Testis (tissue), 3 donors: ENCODE data around the gene DDX17. TPM values are rescaled to one million over a fixed set of nuclear protein-coding genes. Genes with fewer than 3 reads are reported as not detected.

Experiments
- DNase-seq: peaks from one replicate; pipeline ENCODE4 v3.0.0-alpha.2; 2019
- H3K27ac ChIP-seq, 2 donors: fragments of 200-600 bp; sonication (generic); one replicate each; pipeline ENCODE4 v1.5.1; 2019
- H3K27me3 ChIP-seq: fragments of 200-600 bp; sonication (generic); one replicate; pipeline ENCODE4 v1.5.1; 2019
- H3K36me3 ChIP-seq: fragments of 200-600 bp; sonication (generic); one replicate; pipeline ENCODE4 v1.5.1; 2017; ENCODE audit warnings: low read depth; ENCODE audit errors: missing control alignments
- H3K4me1 ChIP-seq: fragments of 200-600 bp; sonication (generic); one replicate; pipeline ENCODE4 v1.5.1; 2019
- H3K4me3 ChIP-seq, 2 donors: fragments of 200-600 bp; sonication (generic); one replicate each; pipeline ENCODE4 v1.5.1; 2017 to 2019
- H3K9me3 ChIP-seq: fragments of 200-600 bp; sonication (generic); one replicate; pipeline ENCODE4 v1.5.1; 2017
- CTCF ChIP-seq, 3 experiments: fragments of 450-650 bp in 2 of 3; fragments of 200-600 bp in 1 of 3; sonication (generic) in 1 of 3; IDR thresholded peaks; one replicate each; pipeline ENCODE4 v1.5.1; 2016 to 2019; ENCODE audit warnings: antibody characterized with exemption in 3 of 3, mild to moderate bottlenecking in 2 of 3, moderate library complexity in 1 of 3
- POLR2A ChIP-seq: fragments of 450-650 bp; IDR thresholded peaks from one replicate; pipeline ENCODE4 v1.6.1; 2017; ENCODE audit warnings: antibody characterized with exemption, mild to moderate bottlenecking, moderate library complexity
- WGBS, 2 donors: methylation state at CpG; one replicate each; pipeline ENCODE4 v1.1.5; 2018; 5-methylcytosine and 5-hydroxymethylcytosine counted together
- intact Hi-C: fragments of 100-400 bp; cut with DNase I; formaldehyde crosslinking; loops from one replicate; pipeline ENCODE4 v1.15.1; 2023; ENCODE audit warnings: low total_unique reads
- polyA plus RNA-seq: library from polyadenylated mRNA; stranded (reverse); fragments of 350-450 nt; fragmentation: Illumina TruSeq; extraction: RNeasy Lipid Tissue Mini Kit (QIAGEN cat#74804); gene quantifications from one replicate; pipeline ENCODE4 v1.2.3, GENCODE V29; 2014; ENCODE audit warnings: low read depth, low replicate concordance; ENCODE audit not compliant: insufficient read depth
- total RNA-seq, 2 donors: library from RNA; depleted of rRNA; stranded (reverse); fragments of >200 nt; gene quantifications; one replicate each; pipeline ENCODE4 v1.2.3, GENCODE V29; 2016

The DDX17 gene
- total and polyA plus RNA-seq, 3 donors from 2014 or later, result 259 to 995 (median 964) TPM

DNA sequence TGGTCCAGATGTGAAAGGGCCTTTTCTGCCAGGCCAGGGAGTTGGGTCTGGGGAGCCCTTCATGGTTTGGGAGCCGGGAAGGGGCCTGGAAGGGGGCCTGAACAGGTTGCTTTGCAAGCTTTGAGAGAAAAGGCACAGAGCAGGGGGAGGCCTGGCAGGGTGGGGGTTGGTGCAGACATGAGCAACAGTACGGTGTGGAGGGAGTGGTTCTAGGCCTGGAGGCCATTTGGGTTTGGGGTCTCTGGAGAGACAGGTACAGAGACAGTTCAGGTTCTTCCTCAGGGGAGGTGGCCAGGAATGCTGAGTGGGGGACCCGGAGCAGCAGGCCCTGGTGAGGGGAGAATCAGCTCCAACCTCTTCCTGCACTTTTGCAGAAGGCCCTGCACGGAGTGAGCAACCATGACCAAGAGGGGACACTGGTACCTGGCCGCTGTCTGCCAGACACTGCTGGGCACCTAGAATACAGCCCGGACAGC is 36.8 kb downstream of the DDX17 start:
- Histone ChIP-seq H3K4me1 (peaks cover 16% of the 10 kb centered on the region), H3K9me3 (no peaks in the 10 kb centered on the region), H3K36me3 (no peaks in the 10 kb centered on the region), H3K27ac (no peak overlapping the region), H3K27me3 (no peaks in the 10 kb centered on the region), H3K4me3 (no peak overlapping the region)
- intact Hi-C loops, result no loop called here
- DNase-seq, result no peak
- 91 to 96% methylated on average over 6 of the region's 6 CpGs for WGBS, 2 donors
- no peak for TF ChIP-seq CTCF (IDR thresholded peaks at IDR 0.05)
- no peak for TF ChIP-seq POLR2A

DNA sequence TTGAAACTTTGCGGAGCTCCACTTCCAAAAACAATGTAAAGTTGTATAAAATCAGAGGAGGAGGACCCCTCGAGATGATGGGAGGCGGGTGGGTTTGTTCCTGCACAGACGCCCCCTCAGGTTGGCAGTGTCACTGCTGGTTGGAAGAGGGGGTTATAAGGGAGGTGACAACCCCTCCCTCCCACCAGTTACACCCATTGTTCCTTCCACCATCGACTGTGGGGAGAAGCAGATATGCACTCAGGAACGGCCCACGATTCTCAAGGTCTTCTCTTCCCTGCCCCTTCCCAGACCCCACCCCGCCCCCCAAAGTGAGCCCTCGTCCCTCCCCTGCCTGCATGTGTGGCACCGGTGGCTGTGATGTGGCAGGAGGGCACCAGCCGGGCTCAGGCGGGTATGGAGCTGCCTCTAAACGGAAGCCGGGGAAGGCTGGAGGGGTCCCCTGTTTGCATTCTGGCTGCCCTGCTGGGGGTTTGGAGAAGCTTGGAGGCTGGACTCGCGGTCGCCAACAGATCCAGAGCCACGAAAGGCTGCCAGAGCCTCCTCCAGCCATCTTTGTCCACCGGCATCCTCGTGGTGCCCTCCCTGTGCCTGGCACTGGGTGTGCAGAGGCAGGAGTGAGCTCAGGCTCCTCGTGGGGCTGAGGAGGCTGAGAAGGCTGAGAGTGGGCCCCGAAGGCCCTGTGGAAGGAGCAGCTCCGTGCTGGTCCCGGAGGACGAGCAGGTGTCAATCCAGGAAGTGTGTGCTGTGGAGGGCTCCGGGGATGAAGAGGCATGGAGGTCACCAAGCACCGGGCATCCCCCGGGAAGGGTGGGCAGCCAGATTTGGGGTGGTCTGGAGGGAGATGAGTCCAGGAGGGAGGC is 37.4 kb downstream of the DDX17 start:
- Histone ChIP-seq H3K4me1 (peaks cover 16% of the 10 kb centered on the region), H3K9me3 (no peaks in the 10 kb centered on the region), H3K27ac (no peak overlapping the region), H3K4me3 (peak overlapping the region; percentile 48 to 60), H3K27me3 (no peaks in the 10 kb centered on the region), H3K36me3 (no peaks in the 10 kb centered on the region)
- WGBS, 2 donors, result 58 to 72% methylated on average over 25 to 28 of the region's 28 CpGs
- intact Hi-C loops, result no loop called here
- TF ChIP-seq CTCF (IDR thresholded peaks at IDR 0.05) (no peak), POLR2A (no peak)
- DNase-seq, result no peak

GRCh38 chr22:38467904-38468442 is 38.1 kb downstream of the DDX17 start, which contains the start of gene KDELR3:
Gene KDELR3 (plus strand): TSS chr22:38468096. CDS start chr22:38468234, 138 bp downstream.
- DNase-seq, result peak; percentile 63
- no peak within 1 kb of the TSS for H3K27ac ChIP-seq

GRCh38 chr22:38467438-38467903 is 38.6 kb downstream of the DDX17 start:
- intact Hi-C loops, result no loop called here
- peaks cover 16% of the 10 kb centered on the region for H3K4me1 ChIP-seq
- H3K9me3 ChIP-seq, result no peaks in the 10 kb centered on the region
- peak overlapping the region; percentile 48 to 60 for H3K4me3 ChIP-seq
- no peak overlapping the region for H3K27ac ChIP-seq
- no peak for DNase-seq
- H3K27me3 ChIP-seq, result no peaks in the 10 kb centered on the region
- WGBS, 2 donors, result 11 to 13% methylated on average over 7 to 20 of the region's 20 CpGs
- H3K36me3 ChIP-seq, result no peaks in the 10 kb centered on the region
- TF ChIP-seq POLR2A (no peak), CTCF (IDR thresholded peaks at IDR 0.05) (no peak)

More at GRCh38 chr22:38467904-38468442, 38.1 kb downstream of the DDX17 start, which contains the start of gene KDELR3:
- Histone ChIP-seq H3K36me3 (no peaks in the 10 kb centered on the region), H3K27me3 (no peaks in the 10 kb centered on the region), H3K4me1 (peaks cover 16% of the 10 kb centered on the region), H3K9me3 (no peaks in the 10 kb centered on the region), H3K4me3 (peak within 1 kb of the TSS; percentile 48 to 60)
- WGBS, 2 donors, result 1% methylated on average over 45 of the region's 53 CpGs; no CpG with 5 or more reads in 1 of the 2 donors
- TF ChIP-seq POLR2A, result no peak
- no peak for TF ChIP-seq CTCF (IDR thresholded peaks at IDR 0.05)
- intact Hi-C loops, result no loop called here
